H9 (cell line): ENCODE results near the gene FAAH. TPM values are rescaled to one million over a fixed set of nuclear protein-coding genes. Genes with fewer than 3 reads are reported as not detected.

Experiments used
- DNase-seq: peaks from one replicate; pipeline ENCODE4 v3.0.0-alpha.2; 2017
- H2AFZ ChIP-seq: one replicate; pipeline ENCODE4 v1.6.1; 2013; ENCODE audit warnings: mild to moderate bottlenecking, low read length, control low read depth, moderate library complexity
- H2AK5ac ChIP-seq: 2 replicates; pipeline ENCODE4 v1.6.1; 2013; ENCODE audit warnings: low read length, control low read depth, mixed read lengths; ENCODE audit not compliant: insufficient read length
- H2BK120ac ChIP-seq: one replicate; pipeline ENCODE4 v1.6.1; 2013; ENCODE audit warnings: low read depth, mild to moderate bottlenecking, low read length, control low read depth, inconsistent platforms; ENCODE audit not compliant: poor library complexity, severe bottlenecking
- H2BK12ac ChIP-seq: 2 replicates; pipeline ENCODE4 v1.6.1; 2013; ENCODE audit warnings: low read length, control low read depth, mixed read lengths, low read depth; ENCODE audit not compliant: insufficient read length
- H2BK15ac ChIP-seq: 2 replicates; pipeline ENCODE4 v1.6.1; 2013; ENCODE audit warnings: low read depth, low read length, control low read depth
- H2BK20ac ChIP-seq: one replicate; pipeline ENCODE4 v1.6.1; 2013; ENCODE audit warnings: low read depth, mild to moderate bottlenecking, low read length, control low read depth, inconsistent platforms; ENCODE audit not compliant: poor library complexity, severe bottlenecking
- H2BK5ac ChIP-seq: 2 replicates; pipeline ENCODE4 v1.6.1; 2013; ENCODE audit warnings: low read length, control low read depth, mixed read lengths; ENCODE audit not compliant: insufficient read length
- H3K14ac ChIP-seq: 2 replicates; pipeline ENCODE4 v1.6.1; 2013; ENCODE audit warnings: low read length, control low read depth; ENCODE audit not compliant: insufficient read depth
- H3K18ac ChIP-seq: 2 replicates; pipeline ENCODE4 v1.6.1; 2013; ENCODE audit warnings: low read depth, mild to moderate bottlenecking, mixed read lengths, low read length, control low read depth; ENCODE audit not compliant: insufficient read length
- H3K23ac ChIP-seq: 2 replicates; pipeline ENCODE4 v1.6.1; 2013; ENCODE audit warnings: low read length, control low read depth, mixed read lengths, low read depth; ENCODE audit not compliant: insufficient read length
- H3K23me2 ChIP-seq: 2 replicates; pipeline ENCODE4 v1.6.1; 2013; ENCODE audit warnings: low read depth, mild to moderate bottlenecking, mixed read lengths, low read length, control low read depth; ENCODE audit not compliant: insufficient read length, poor library complexity, severe bottlenecking
- H3K27ac ChIP-seq: 2 replicates; pipeline ENCODE4 v1.5.1; 2013; ENCODE audit warnings: low read length, control low read depth, mixed read lengths, low read depth; ENCODE audit not compliant: insufficient read length
- H3K27me3 ChIP-seq: 2 replicates; pipeline ENCODE4 v1.6.1; 2013; ENCODE audit warnings: low read length, control low read depth, inconsistent platforms; ENCODE audit not compliant: insufficient read depth
- H3K4ac ChIP-seq: 2 replicates; pipeline ENCODE4 v1.6.1; 2013; ENCODE audit warnings: low read depth, mild to moderate bottlenecking, control low read depth, inconsistent platforms, low read length, moderate library complexity
- H3K4me1 ChIP-seq: 2 replicates; pipeline ENCODE4 v1.6.1; 2013; ENCODE audit warnings: low read length, control low read depth, inconsistent platforms; ENCODE audit not compliant: insufficient read depth
- H3K4me2 ChIP-seq: 2 replicates; pipeline ENCODE4 v1.6.1; 2013; ENCODE audit warnings: low read length, control low read depth, mixed read lengths; ENCODE audit not compliant: insufficient read length, insufficient read depth
- H3K56ac ChIP-seq: 2 replicates; pipeline ENCODE4 v1.6.1; 2013; ENCODE audit warnings: low read depth, mild to moderate bottlenecking, mixed read lengths, low read length, control low read depth; ENCODE audit not compliant: insufficient read length
- H3K79me1 ChIP-seq: 2 replicates; pipeline ENCODE4 v1.6.1; 2013; ENCODE audit warnings: low read depth, mild to moderate bottlenecking, moderate library complexity, low read length, control low read depth, inconsistent platforms; ENCODE audit not compliant: insufficient read depth, poor library complexity, severe bottlenecking
- H3K79me2 ChIP-seq: 2 replicates; pipeline ENCODE4 v1.6.1; 2013; ENCODE audit warnings: low read length, control low read depth, inconsistent platforms; ENCODE audit not compliant: insufficient read depth
- H3K9ac ChIP-seq: 2 replicates; pipeline ENCODE4 v1.6.1; 2013; ENCODE audit warnings: low read length, control low read depth, mixed read lengths; ENCODE audit not compliant: insufficient read length; ENCODE audit errors: extremely low read depth
- H3K9me3 ChIP-seq: one replicate; pipeline ENCODE4 v1.6.1; 2013; ENCODE audit warnings: low read depth, low read length, inconsistent platforms; ENCODE audit not compliant: control insufficient read depth
- H3T11ph ChIP-seq: one replicate; pipeline ENCODE4 v1.6.1; 2013; ENCODE audit warnings: mild to moderate bottlenecking, low read length, control low read depth, inconsistent platforms
- H4K20me1 ChIP-seq: one replicate; pipeline ENCODE4 v1.6.1; 2013; ENCODE audit not compliant: control insufficient read depth, insufficient read length, insufficient read depth
- H4K5ac ChIP-seq: 2 replicates; pipeline ENCODE4 v1.6.1; 2013; ENCODE audit warnings: low read depth, mild to moderate bottlenecking, mixed read lengths, low read length, control low read depth; ENCODE audit not compliant: insufficient read length
- H4K8ac ChIP-seq: replicated peaks from 2 replicates; pipeline ENCODE4 v1.6.1; 2013; ENCODE audit warnings: low read length, control low read depth, mixed read lengths, low read depth; ENCODE audit not compliant: insufficient read length
- H4K91ac ChIP-seq: 2 replicates; pipeline ENCODE4 v1.6.1; 2013; ENCODE audit warnings: low read depth, mild to moderate bottlenecking, moderate library complexity, mixed read lengths, low read length, control low read depth; ENCODE audit not compliant: insufficient read length
- H3K27ac Mint-ChIP-seq, 3 experiments: 2 replicates in 2 of 3; 3 replicates in 1 of 3; pipeline ENCODE4 v1.8.0; 2020 to 2021; ENCODE audit warnings: mixed read lengths in 3 of 3, mild to moderate bottlenecking in 1 of 3, moderate library complexity in 1 of 3
- H3K27me3 Mint-ChIP-seq: 2 replicates; pipeline ENCODE4 v1.8.0; 2021; ENCODE audit warnings: low read depth, mild to moderate bottlenecking, moderate library complexity, mixed read lengths
- H3K36me3 Mint-ChIP-seq, 3 experiments: 2 replicates in 2 of 3; 3 replicates in 1 of 3; pipeline ENCODE4 v1.8.0; 2020 to 2021; ENCODE audit warnings: low read depth in 3 of 3, mixed read lengths in 3 of 3; ENCODE audit not compliant: insufficient read depth in 1 of 3
- H3K4me1 Mint-ChIP-seq, 2 experiments: 2 replicates each; pipeline ENCODE4 v1.8.0; 2020; ENCODE audit warnings: mixed read lengths in 2 of 2
- H3K4me3 Mint-ChIP-seq, 2 experiments: 2 replicates in 1 of 2; 3 replicates in 1 of 2; pipeline ENCODE4 v1.8.0; 2020 to 2021; ENCODE audit warnings: mild to moderate bottlenecking in 2 of 2, mixed read lengths in 2 of 2, moderate library complexity in 1 of 2
- H3K9me3 Mint-ChIP-seq, 2 experiments: 2 replicates in 1 of 2; 3 replicates in 1 of 2; pipeline ENCODE4 v1.8.0; 2020; ENCODE audit warnings: mild to moderate bottlenecking in 2 of 2, mixed read lengths in 2 of 2, moderate library complexity in 1 of 2
- CTCF ChIP-seq: fragments of 200-600 bp; sonication (generic); conservative IDR thresholded peaks from 3 replicates; pipeline ENCODE4 v1.8.0; 2021; ENCODE audit warnings: antibody characterized with exemption, mild to moderate bottlenecking
- WGBS: extraction: QIAGEN DNeasy Blood & Tissue Kit; methylation state at CpG from one replicate; pipeline ENCODE4 v1.1.7; 2013; ENCODE audit warnings: missing lambda C conversion rate, low lambda C conversion rate, mixed read lengths; ENCODE audit not compliant: insufficient read length; ENCODE audit errors: extremely low coverage; 5-methylcytosine and 5-hydroxymethylcytosine counted together
- total RNA-seq: library from RNA; stranded (reverse); gene quantifications from 2 replicates; pipeline ENCODE4 v1.2.1, GENCODE V29; 2021

The FAAH gene
- total RNA-seq, 1 experiment from 2014 or later: 18.9 TPM

- H3K27ac ChIP-seq: no peak overlapping the region
- no peak overlapping the region for H3K14ac ChIP-seq
- H2BK12ac ChIP-seq: no peak overlapping the region
- H3T11ph ChIP-seq: no peak overlapping the region
- peaks cover 0 to 3% of the 10 kb centered on the region in 2 experiments; a peak in 1 of 5 replicates for H3K9me3 Mint-ChIP-seq
- no peak overlapping the region for H3K27ac Mint-ChIP-seq
- H3K9me3 ChIP-seq: no peaks in the 10 kb centered on the region
- no peak for TF ChIP-seq CTCF
- no peaks in the 10 kb centered on the region for H3K79me2 ChIP-seq
- H4K8ac ChIP-seq: no peak overlapping the region
- no peak overlapping the region for H4K91ac ChIP-seq
- DNase-seq: no peak
- no peaks in the 10 kb centered on the region for H3K36me3 Mint-ChIP-seq
- no peak overlapping the region for H4K5ac ChIP-seq
- no peak overlapping the region for H2BK20ac ChIP-seq
- H3K27me3 Mint-ChIP-seq: peaks cover 98% of the 10 kb centered on the region
- H2BK15ac ChIP-seq: no peak overlapping the region
- no peak overlapping the region for H3K4me3 Mint-ChIP-seq
- H3K23me2 ChIP-seq: no peaks in the 10 kb centered on the region
- no peaks in the 10 kb centered on the region for H3K4me1 ChIP-seq
- H3K18ac ChIP-seq: no peak overlapping the region
- no peak overlapping the region for H3K9ac ChIP-seq
- no peaks in the 10 kb centered on the region for H3K79me1 ChIP-seq
- no peak overlapping the region for H2BK120ac ChIP-seq
- no peak overlapping the region for H2AFZ ChIP-seq
- H3K4me1 Mint-ChIP-seq: peaks cover 33 to 61% of the 10 kb centered on the region in 2 experiments
- no peak overlapping the region for H2AK5ac ChIP-seq
- H3K4me2 ChIP-seq: no peak overlapping the region
- H3K23ac ChIP-seq: no peak overlapping the region
- H3K4ac ChIP-seq: no peak overlapping the region
- H4K20me1 ChIP-seq: no peaks in the 10 kb centered on the region
- H3K27me3 ChIP-seq: peaks cover 4% of the 10 kb centered on the region; the same call in 1 of the 2 replicates
- no CpG with 5 or more reads among the region's 7 CpGs for WGBS
- H2BK5ac ChIP-seq: no peak overlapping the region
- no peak overlapping the region for H3K56ac ChIP-seq
Measured at GRCh38 chr1:46458846-46459245, 64.7 kb downstream of the FAAH start.
